HepG2 (cell line): ENCODE results near the gene AGO4. TPM values are rescaled to one million over a fixed set of nuclear protein-coding genes. Genes with fewer than 3 reads are reported as not detected.
"Not testable (repeated sequence)": the region's sequence is repeated elsewhere in the genome, so short reads cannot be mapped to it uniquely, and the experiment has no call there.

Source experiments
- ATAC-seq: fragments of 200-7000 bp; cut with Tn5 transposase; 3 replicates; pipeline ENCODE4 v1.9.1; 2020; ENCODE audit warnings: mild to moderate bottlenecking, moderate library complexity
- BruUV-seq: library from RNA; stranded (reverse); fragments of 400-500 nt; replicated peaks from 2 replicates; lab custom pipeline; 2021; lab: Mats Ljungman, UMichigan
- CTCF ChIA-PET: fragments of 300-600 bp; formaldehyde crosslinking; extraction: SDS; loops from one replicate; lab custom pipeline; 2021; ENCODE audit warnings: low total read pairs, inconsistent platforms, low intra/inter-chr PET ratio; lab: Yijun Ruan, JAX
- POLR2A ChIA-PET: fragments of 350-600 bp; sonication (Branson Sonifier 250); formaldehyde crosslinking; loops from one replicate; lab custom pipeline; 2020; ENCODE audit warnings: antibody characterized with exemption, inconsistent platforms; lab: Yijun Ruan, JAX
- DNase-seq: peaks from one replicate; pipeline ENCODE4 v3.0.0-alpha.2; 2015; ENCODE audit warnings: low spot score
- FAIRE-seq: peaks from 3 replicates; lab custom pipeline; 2011; peaks lifted over from hg19 to GRCh38; lab: Jason Lieb, UNC
- H2AFZ ChIP-seq: one replicate; pipeline ENCODE4 v1.6.1; 2011; ENCODE audit warnings: low read length, inconsistent platforms
- H3K27ac ChIP-seq: fragments of 300-600 bp; 3 replicates; pipeline ENCODE4 v1.8.0; 2011; ENCODE audit warnings: mixed run types, mild to moderate bottlenecking, mixed read lengths, low read length, inconsistent platforms; ENCODE audit not compliant: insufficient read depth; ENCODE audit errors: extremely low read length
- H3K27me3 ChIP-seq, 2 experiments: fragments of 200-600 bp in 1 of 2; 2 replicates in 1 of 2; 3 replicates in 1 of 2; pipeline versions ENCODE4 v1.6.0 to v1.8.0; 2011; ENCODE audit warnings: low read length in 2 of 2, mild to moderate bottlenecking in 2 of 2, moderate library complexity in 2 of 2, inconsistent platforms in 1 of 2; ENCODE audit not compliant: insufficient read depth in 2 of 2, control insufficient read depth in 1 of 2
- H3K36me3 ChIP-seq, 2 experiments: fragments of 200-600 bp in 1 of 2; replicated peaks in 1 of 2; 2 replicates in 1 of 2; 3 replicates in 1 of 2; pipeline versions ENCODE4 v1.5.1 to v1.8.0; 2011; ENCODE audit warnings: low read length in 2 of 2, inconsistent platforms in 1 of 2; ENCODE audit not compliant: insufficient read depth in 2 of 2, control insufficient read depth in 1 of 2
- H3K4me1 ChIP-seq: 2 replicates; pipeline ENCODE4 v1.5.1; 2012; ENCODE audit warnings: low read length, inconsistent platforms; ENCODE audit not compliant: insufficient read depth
- H3K4me2 ChIP-seq: 2 replicates; pipeline ENCODE4 v1.6.0; 2011; ENCODE audit warnings: low read depth, low read length, inconsistent platforms
- H3K4me3 ChIP-seq, 3 experiments: fragments of 200-600 bp in 1 of 3; sonication (generic), shearing (Covaris generic) in 1 of 3; replicated peaks in 1 of 3; 2 replicates each; pipeline ENCODE4 v1.5.1; 2011 to 2016; ENCODE audit warnings: low read length in 3 of 3, inconsistent platforms in 2 of 3, low read depth in 2 of 3, mild to moderate bottlenecking in 2 of 3, control low read depth in 1 of 3, mixed read lengths in 1 of 3; ENCODE audit not compliant: insufficient read depth in 1 of 3
- H3K79me2 ChIP-seq: one replicate; pipeline ENCODE4 v1.6.1; 2011; ENCODE audit warnings: low read length, inconsistent platforms; ENCODE audit not compliant: insufficient read depth
- H3K9ac ChIP-seq: 2 replicates; pipeline ENCODE4 v1.6.0; 2011; ENCODE audit warnings: mild to moderate bottlenecking, low read depth, low read length, inconsistent platforms; ENCODE audit not compliant: insufficient read depth
- H3K9me3 ChIP-seq: 2 replicates; pipeline ENCODE4 v1.5.1; 2012; ENCODE audit warnings: mild to moderate bottlenecking, low read length
- H4K20me1 ChIP-seq: 2 replicates; pipeline ENCODE4 v1.6.0; 2011; ENCODE audit warnings: inconsistent platforms, mild to moderate bottlenecking, low read length, moderate library complexity; ENCODE audit not compliant: insufficient read depth
- ZBTB38 ChIP-seq: sonication (generic); formaldehyde crosslinking; IDR thresholded peaks from 2 replicates; pipeline ENCODE4 v1.5.1; 2020; ENCODE audit warnings: mild to moderate bottlenecking, missing genetic modification reagents
- ZNF687 ChIP-seq: sonication (generic); formaldehyde crosslinking; IDR thresholded peaks from 2 replicates; pipeline ENCODE4 v1.5.1; 2020; ENCODE audit warnings: mild to moderate bottlenecking, missing genetic modification reagents, moderate library complexity
- WGBS: methylation state at CpG from one replicate; pipeline ENCODE4 v1.1.6; 2017; ENCODE audit warnings: low lambda C conversion rate; 5-methylcytosine and 5-hydroxymethylcytosine counted together
- in situ Hi-C: cut with HindIII; loops from 2 replicates; pipeline ENCODE4 v1.10.0; 2017; ENCODE audit warnings: low pct_unique_long_range_greater_than_20kb; ENCODE audit not compliant: extremely low pct_ligation_motif_present
- intact Hi-C: fragments of 100-400 bp; cut with micrococcal nuclease; formaldehyde crosslinking; loops from one replicate; pipeline ENCODE4 v1.10.0; 2022; ENCODE audit not compliant: unreplicated experiment
- polyA plus RNA-seq, 8 experiments: library from polyadenylated mRNA; depleted of rRNA in 3 of 8; stranded (reverse) in 7 of 8; unstranded in 1 of 8; fragments of >200 nt; fragmentation: Illumina TruSeq in 4 of 8; extraction: Trizol in 4 of 8; gene quantifications; 2 replicates each; pipeline versions ENCODE4 v1.2.1 to v1.2.3, GENCODE V29; 2011 to 2016; ENCODE audit warnings: low read depth in 4 of 8, missing spikeins in 1 of 8, mixed read lengths in 1 of 8; ENCODE audit not compliant: insufficient read depth in 1 of 8
- total RNA-seq, 5 experiments: library from RNA; depleted of rRNA; stranded (reverse); fragments of >200 nt; fragmentation: Illumina TruSeq; extraction: Trizol; gene quantifications; 2 replicates each; pipeline ENCODE4 v1.2.3, GENCODE V29; 2016; ENCODE audit warnings: low read depth in 1 of 5
- TF ChIP-seq, protein P1 (sequence below): fragments of 450-650 bp; IDR thresholded peaks from 2 replicates; pipeline ENCODE4 v1.6.1; 2016
- TF ChIP-seq, protein P2 (sequence below): sonication (generic); formaldehyde crosslinking; IDR thresholded peaks from 2 replicates; pipeline ENCODE4 v1.4.0; 2020; ENCODE audit warnings: missing genetic modification reagents

The AGO4 gene
- total and polyA plus RNA-seq, 2 of the 13 experiments (the other 11 are each of a cell fraction or from before 2014, with no cell fraction given): 6.0 to 13.8 TPM

DNA sequence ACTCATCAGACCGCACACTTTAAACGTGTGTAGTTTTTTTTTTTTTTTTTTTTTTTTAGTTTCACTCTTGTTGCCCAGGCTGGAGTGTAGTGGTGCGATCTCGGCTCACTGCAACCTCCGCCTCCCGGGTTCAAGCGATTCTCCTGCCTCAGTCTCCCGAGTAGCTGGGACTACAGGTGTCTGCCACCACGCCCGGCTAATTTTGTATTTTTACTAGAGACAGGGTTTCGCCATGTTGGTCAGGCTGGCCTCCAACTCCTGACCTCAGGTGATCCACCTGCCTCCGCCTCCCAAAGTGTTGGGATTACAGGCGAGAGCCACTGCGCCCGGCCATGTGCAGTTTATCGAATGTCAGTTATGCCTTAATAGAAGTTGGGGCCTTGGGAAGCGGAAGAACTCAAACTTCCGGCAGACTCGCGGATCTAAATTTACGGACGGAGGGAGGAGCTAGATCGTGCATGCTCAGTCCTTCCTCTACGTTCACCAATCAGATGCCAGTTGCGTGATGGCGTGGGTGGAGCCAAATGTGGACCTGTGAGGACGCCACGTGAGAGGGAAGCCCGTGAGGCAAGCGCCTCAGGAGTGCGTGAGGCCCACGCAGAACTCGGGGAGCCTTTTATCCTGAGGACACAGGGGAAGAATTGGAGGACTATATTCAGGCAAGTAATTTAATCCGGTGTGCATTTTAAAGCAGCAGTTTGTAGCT is 61.6 kb downstream of the AGO4 start:
- peak overlapping the region; percentile 27 for H2AFZ ChIP-seq
- POLR2A ChIA-PET: interaction anchor here (0.6 kb wide), 1 partner anchor 99 kb away, joined by 4 read pairs; the partner anchor contains the start of gene CLSPN
- H4K20me1 ChIP-seq, H3K79me2 ChIP-seq, FAIRE-seq: not testable (repeated sequence)
- TF ChIP-seq ZNF687: peak; percentile 16; the same call in 1 of the 2 replicates
- TF ChIP-seq ZBTB38 (CRISPR knock-in tag): peak; percentile 19; the same call in 1 of the 2 replicates
- TF ChIP-seq, protein P1, sequence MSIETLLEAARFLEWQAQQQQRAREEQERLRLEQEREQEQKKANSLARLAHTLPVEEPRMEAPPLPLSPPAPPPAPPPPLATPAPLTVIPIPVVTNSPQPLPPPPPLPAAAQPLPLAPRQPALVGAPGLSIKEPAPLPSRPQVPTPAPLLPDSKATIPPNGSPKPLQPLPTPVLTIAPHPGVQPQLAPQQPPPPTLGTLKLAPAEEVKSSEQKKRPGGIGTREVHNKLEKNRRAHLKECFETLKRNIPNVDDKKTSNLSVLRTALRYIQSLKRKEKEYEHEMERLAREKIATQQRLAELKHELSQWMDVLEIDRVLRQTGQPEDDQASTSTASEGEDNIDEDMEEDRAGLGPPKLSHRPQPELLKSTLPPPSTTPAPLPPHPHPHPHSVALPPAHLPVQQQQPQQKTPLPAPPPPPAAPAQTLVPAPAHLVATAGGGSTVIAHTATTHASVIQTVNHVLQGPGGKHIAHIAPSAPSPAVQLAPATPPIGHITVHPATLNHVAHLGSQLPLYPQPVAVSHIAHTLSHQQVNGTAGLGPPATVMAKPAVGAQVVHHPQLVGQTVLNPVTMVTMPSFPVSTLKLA: 0 out of 2 replicates have a peak, but pooled peaks have one; percentile 11
- TF ChIP-seq, protein P2, sequence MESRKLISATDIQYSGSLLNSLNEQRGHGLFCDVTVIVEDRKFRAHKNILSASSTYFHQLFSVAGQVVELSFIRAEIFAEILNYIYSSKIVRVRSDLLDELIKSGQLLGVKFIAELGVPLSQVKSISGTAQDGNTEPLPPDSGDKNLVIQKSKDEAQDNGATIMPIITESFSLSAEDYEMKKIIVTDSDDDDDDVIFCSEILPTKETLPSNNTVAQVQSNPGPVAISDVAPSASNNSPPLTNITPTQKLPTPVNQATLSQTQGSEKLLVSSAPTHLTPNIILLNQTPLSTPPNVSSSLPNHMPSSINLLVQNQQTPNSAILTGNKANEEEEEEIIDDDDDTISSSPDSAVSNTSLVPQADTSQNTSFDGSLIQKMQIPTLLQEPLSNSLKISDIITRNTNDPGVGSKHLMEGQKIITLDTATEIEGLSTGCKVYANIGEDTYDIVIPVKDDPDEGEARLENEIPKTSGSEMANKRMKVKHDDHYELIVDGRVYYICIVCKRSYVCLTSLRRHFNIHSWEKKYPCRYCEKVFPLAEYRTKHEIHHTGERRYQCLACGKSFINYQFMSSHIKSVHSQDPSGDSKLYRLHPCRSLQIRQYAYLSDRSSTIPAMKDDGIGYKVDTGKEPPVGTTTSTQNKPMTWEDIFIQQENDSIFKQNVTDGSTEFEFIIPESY: 0 out of 2 replicates have a peak, but pooled peaks have one; percentile 36
- TF ChIP-seq, all 625 proteins: peak for 4; not testable (repeated sequence) for 621
- BruUV-seq, H3K4me2 ChIP-seq, H3K27ac ChIP-seq, H3K4me3 ChIP-seq, DNase-seq, intact Hi-C loops, ATAC-seq, H3K36me3 ChIP-seq, in situ Hi-C loops, CTCF ChIA-PET, H3K27me3 ChIP-seq, H3K9ac ChIP-seq, H3K9me3 ChIP-seq: not testable (repeated sequence)
- 71% methylated on average over 31 of the region's 34 CpGs for WGBS
- H3K4me1 ChIP-seq: peaks cover 11% of the 10 kb centered on the region
